GM19240 (cell line): ENCODE measurements around the gene LRIG1.

Source experiments
- DNase-seq: peaks from one replicate; pipeline ENCODE4 v3.0.0; 2011; ENCODE audit warnings: low spot score; ENCODE audit not compliant: insufficient read length

LRIG1 gene

GRCh38 chr3:66504850-66505641 is 4.2 kb upstream of the LRIG1 start:
- no peak for DNase-seq

- no peak for DNase-seq
These were observed 2.2 kb upstream of the LRIG1 start for GRCh38 chr3:66502981-66503380.

- no peak for DNase-seq
These were observed 1.5 kb upstream of the LRIG1 start for GRCh38 chr3:66502245-66502874.

DNA sequence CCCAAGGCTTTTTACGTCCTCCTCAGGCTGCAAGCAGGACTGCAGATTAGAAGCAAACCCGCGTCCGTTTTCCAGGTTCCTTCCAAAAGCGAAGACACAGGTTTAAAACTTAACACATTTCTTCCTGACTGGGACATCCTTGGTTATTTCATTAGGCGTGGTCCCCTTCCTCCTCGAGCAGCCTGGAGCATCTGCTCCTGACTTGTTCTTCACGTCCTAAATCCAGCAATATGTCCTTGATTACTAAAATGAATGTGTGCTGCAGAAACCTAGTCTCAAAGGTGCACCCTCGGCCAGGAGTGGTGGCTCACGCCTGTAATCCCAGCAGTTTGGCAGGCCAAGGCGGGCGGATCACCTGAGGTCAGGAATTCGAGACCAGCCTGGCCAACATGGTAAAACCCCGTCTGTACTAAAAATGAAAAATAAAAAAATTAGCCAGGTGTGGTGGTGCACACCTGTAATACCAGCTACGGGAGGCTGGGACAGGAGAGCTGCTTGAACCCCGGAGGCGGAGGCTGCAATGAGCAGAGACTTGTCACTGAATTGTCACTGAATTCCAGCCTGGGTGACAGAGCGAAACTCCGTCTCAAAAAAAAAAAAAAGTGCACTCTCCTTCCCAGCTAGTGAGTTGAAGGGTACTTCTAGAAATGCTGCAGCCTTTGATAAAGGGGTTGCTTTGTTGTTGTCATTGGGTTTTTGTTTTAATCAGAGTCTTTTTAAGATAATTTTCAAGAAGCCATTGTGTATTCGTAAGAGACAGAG is 842 bp upstream of the LRIG1 start:
- no peak for DNase-seq

GRCh38 chr3:66499881-66500575 is 794 bp downstream of the LRIG1 start:
- no peak for DNase-seq

DNA sequence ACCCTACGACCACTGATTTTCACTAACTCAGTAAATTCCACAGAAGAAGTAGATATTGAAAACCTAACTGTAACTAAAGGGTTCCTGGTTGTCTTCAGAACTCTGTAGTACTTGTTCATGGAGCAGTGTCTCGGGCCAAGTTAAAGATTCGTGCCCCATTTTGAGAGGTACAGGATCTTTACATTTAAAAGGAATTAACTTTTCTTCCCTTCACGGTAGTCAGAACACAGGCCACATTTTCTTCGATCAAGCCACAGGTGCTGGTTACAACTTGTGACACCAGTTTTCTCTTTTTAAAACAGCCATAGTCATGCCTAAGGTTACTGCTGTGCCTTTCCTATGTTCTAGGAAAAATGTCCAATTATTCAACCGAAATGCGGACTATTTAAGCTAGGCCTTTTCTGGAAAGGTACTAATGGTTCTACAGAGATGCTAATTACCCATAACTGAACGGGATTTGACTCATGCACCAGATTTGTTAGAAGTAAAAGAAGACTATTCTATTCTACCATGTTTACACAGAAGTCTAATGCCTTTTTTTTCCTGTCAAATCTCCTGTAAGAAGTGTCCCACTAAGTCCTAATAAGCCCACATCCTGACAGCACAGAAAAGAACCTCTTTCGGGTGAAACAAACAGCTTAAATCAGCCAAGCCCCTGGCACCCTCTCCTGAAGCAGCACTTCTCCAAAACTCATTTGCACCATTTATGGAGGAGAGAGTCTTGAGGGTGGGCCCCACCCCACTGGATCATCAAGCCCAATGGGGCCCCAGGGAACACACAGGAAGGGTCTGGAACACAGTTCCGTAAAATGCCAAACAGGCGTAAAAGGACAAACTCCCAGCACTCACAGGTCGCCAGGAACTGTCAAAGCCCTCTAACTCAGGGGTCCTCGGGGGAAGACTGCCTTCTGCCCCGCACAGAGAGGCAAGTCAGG is 1.9 kb downstream of the LRIG1 start:
- DNase-seq, result no peak

- DNase-seq, result no peak
These were observed 2.7 kb downstream of the LRIG1 start for GRCh38 chr3:66497985-66498671.

- DNase-seq, result no peak
These were observed 3.4 kb downstream of the LRIG1 start for GRCh38 chr3:66497288-66497984.

DNA sequence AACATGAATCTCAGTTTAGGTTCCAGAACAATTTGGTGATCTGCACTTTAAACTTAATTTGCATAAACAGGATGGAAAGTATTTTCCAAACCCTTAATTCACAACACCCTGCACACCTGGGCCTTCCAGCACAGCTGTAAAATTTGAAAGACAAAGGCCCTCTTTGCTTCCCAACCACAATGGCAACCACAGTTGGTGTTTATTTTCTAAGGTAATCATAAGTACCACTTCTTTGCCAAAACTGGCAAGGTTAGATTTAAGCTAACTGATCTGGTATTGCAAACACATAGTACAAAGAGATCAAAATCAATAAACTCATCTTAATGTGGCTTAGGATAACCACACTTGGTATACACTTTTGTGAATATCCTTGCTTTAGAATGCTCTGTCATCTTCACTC is 4.1 kb downstream of the LRIG1 start:
- DNase-seq, result no peak

DNA sequence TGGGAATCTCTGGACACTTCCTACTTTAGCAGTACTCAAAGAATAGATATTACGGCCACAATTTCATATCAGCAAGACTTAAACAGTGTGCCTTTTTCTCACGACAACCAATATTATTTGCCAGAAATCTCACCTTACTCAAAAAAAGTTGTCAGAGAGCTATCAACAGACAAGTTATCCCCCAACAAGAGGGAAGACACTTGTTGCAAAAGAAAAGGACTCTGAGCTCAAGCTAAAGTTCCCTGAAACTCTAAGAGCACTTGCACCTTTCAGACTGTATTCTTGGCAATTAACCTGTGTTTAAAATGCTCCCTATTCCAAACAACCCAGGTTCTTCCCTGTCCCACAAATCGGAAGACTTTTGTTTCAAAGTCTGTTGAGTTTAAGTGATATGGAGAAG is 4.5 kb downstream of the LRIG1 start:
- DNase-seq, result no peak

DNA sequence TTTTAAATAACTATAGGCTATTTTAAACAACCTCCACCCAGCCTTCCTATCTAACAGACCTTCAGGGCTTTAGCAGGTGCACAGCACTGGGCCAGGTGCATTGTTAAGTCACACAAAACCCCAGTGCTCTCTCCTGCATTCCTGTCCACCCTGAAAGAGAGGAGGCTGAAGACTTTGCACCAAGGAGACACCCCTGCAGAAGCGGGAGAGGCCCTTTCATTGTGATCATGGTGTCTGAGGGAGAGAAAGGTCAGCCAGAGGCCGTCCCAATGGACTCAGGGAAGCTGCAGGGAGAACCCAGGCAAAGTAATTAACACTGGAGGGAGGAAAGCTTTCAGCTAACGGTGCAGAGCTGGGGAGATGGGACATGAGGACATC is 5.2 kb downstream of the LRIG1 start:
- DNase-seq, result no peak

DNA sequence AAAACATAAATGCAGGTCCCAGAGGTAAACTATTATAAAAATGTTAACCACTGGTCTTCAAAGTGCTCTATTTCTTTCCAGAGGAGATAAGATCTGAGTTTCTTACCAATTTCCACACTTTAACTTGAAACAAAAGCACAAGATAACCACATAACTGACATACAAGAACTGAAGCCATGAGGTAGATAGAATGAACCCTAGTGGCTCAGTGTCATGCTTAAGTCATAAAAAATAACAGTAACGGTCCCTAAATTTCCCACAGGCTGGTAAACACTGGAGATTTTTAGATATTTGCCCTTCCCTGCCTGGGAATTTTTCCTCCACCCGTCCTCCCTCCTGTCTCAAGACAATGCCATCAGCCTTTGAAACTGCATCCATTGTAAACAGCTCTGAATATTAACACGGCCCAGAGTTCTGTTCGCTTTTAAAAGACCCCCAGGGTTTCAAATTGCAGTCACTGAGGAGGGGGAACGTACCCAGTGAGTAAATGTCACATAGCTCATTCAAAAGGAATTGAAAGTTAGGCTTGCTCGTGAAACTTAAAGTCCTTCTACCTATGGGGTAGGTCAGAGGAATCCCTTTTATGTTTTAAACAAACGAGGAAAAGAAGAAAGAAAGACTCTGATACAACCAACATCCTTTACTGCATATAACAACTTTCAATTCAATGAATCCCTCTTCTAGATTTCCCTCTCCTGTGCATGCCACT is 5.7 kb downstream of the LRIG1 start:
- DNase-seq, result no peak

DNA sequence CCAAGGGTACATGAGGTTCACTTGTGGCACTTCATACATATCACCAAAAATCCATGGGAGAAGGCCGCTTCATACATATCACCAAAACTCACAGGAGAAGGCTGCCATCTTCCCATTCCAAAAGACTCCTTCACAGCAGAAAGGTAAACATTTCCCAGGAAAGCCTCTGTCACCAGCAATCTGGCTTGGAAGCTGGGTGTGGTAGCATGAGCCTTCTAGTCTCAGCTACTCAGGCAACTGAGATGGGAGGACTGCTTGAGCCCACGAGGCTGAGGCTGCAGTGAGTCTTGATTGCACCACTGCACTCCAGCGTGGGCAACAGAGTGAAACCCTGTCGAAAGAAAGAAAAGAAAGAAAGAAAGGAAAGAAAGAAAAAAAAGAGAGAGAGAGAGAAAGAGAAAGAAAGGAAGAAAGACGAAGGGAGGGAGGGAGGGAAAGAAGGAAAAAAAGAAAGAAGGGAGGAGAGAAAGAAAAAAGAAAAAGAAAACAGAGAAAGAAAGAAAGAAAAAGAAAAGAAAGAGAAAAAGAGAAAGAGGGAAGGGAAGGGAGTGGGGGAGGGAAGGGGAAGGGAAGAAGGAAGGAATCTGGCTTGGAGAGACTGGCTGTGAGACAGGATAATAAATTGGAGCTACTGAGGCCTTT is 7.2 kb downstream of the LRIG1 start:
- no peak for DNase-seq

GRCh38 chr3:66492672-66493071 is 8.2 kb downstream of the LRIG1 start:
- DNase-seq, result no peak

DNA sequence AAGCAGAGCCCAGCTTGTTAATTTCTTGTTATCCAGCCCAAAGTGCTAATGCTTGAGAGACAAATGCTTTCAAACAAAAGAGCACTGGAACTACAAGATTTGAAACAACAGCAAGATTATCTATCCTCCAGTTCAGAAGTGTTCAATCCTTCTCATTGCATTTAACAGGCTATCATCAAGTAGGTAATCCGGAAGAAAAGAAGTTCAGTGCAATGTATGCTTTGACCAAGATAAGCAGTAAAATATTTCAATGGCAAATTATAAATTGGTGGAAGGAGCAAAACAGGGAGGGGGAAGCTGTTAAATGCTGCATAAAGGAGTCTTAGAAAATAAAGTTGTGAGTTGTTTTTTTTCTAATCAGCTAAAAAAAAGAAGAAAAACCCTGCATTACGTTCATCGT is 8.8 kb downstream of the LRIG1 start:
- DNase-seq, result no peak

DNA sequence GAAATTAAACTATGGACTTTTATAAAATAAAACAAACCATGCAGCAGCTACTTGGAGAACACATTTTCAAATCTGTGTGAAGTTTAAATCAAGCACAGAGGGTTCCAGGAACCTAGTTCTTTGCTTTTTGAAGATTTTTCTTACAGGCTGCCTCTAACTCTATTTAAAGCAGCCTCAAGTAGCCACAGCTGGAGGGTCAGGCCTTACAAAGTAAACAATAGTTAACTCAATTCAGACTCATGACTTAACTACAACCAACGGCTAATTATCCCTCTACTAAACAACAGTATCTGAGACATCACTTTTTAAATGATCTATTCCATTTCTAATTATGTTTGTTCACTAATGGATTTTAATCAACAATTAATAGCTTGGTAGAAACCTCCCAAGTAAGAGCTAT is 9.8 kb downstream of the LRIG1 start:
- DNase-seq, result no peak

- no peak for DNase-seq
These were observed 10.6 kb downstream of the LRIG1 start for GRCh38 chr3:66490214-66490613.

DNA sequence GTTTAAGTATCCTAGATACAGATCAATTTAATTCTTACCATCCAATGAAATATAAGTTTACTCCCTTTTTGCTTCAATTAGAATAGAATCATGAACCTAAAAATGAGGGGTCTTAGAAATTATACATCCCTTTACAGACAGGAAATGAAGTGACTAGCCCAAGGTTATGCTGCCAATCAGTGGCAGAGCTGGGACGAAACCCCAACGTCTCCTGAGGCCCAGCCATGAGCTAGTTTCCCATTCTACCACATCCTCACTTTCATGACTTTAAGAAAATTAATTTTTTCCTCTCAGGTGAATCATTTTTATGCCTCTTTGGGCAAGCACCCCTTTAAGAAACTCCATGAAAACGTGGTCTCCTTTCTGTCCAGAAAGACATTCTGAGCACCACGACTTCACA is 11.2 kb downstream of the LRIG1 start:
- no peak for DNase-seq
